Stimulated activated CD4-positive, alpha-beta T cell treated with anti-CD3 and anti-CD28 coated beads, Interleukin-4, amount 100 ng/mL, for 4 hours (primary cell): ENCODE measurements around the gene RCSD1.
A peak's percentile ranks its signal among the peaks of the same experiment; 100 is the strongest.
"Not testable (repeated sequence)": the region's sequence is repeated elsewhere in the genome, so short reads cannot be mapped to it uniquely, and the experiment has no call there.

Experiments
- DNase-seq, 2 experiments: peaks; one replicate each; pipeline ENCODE4 v3.0.0-alpha.2; 2020

The RCSD1 gene

DNA sequence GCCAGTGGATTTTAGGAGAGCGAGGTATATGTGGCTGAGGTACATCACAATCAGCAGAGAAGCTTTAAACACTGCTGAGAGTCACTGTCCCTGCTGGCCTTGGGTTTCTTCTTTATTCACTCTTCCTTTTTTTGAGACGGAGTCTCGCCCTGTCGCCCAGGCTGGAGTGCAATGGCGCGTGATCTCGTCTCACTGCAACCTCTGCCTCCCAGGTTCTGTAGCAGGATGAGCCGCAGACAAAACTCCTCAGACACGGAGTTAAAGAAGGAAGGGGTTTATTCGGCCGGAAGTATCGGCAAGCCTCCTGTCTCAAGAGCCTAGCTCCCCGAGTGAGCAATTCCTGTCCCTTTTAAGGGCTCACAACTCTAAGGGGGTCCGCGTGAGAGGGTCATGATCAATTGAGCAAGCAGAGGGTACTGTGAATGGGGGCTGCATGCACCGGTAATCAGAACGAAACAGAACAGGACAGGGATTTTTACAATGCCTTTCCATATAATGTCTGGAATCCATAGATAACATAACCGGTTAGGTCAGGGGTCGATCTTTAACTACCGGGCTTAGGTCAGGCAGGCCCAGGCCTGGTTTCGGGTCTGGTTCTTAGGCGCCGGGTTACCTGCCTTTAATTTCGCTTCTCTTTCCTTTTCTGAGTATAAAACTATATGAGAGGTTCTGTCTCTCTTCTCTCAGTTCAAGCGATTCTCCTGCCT lies 89.8 kb downstream of the RCSD1 start:
- DNase-seq = not testable (repeated sequence)

DNA sequence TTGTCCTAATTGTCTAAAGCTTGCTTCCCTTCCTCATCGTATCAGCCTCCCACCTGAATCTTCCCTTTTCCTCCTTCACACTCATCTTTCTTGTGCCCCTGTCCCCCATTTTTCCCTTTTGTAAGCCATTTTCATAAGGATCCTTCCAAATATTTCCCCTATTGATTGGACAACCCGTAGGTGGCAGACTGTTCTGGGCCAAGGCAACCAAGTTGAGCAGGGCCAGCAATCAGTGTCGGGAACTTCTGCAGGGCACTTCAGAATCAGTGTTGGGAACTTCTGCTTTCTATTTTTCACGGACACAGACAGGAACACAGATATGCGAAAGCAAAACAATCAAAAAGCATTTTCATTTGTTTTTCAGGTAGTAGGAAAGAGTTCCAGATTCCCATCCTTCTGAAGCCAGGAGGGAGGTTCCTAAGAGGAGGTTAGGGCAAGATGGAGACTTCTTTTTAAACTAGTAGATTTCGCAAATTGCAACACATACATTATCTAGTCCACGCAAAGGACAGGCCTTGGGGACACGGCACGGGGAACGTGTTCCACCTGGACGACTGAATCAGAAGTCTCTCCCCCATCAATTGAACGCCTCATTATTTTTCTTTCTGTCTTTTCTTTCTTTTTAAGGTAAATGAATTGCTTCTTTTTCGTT lies 91.1 kb downstream of the RCSD1 start:
- no peak for DNase-seq

DNA sequence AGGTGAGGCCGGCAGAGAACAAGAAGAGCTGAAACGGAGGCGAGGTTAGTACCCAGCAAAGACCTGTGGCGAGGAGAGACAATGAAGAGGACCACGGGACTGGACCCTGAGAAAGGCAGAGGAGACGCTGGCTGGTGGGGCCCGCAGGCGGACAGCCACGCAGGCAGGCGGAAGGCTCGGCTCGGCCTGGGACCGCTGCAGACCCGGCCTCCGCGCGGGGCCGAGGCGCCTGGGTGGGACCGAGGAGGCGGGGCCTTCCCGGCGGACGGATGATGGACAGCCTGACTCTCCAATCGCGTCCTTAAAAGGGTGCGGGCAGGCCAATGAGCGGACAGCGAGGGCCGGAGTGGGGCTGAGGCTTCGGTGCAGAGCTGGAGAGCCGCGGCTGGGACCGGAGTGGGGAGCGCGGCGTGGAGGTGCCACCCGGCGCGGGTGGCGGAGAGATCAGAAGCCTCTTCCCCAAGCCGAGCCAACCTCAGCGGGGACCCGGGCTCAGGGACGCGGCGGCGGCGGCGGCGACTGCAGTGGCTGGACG lies 91.7 kb downstream of the RCSD1 start, which contains the start of gene MPZL1:
MPZL1 (plus strand) TSS at position 366 of the 535 bp plus-strand sequence. CDS start 170 bp downstream, outside the sequence.
- peak; percentile 90 to 95 for DNase-seq

DNA sequence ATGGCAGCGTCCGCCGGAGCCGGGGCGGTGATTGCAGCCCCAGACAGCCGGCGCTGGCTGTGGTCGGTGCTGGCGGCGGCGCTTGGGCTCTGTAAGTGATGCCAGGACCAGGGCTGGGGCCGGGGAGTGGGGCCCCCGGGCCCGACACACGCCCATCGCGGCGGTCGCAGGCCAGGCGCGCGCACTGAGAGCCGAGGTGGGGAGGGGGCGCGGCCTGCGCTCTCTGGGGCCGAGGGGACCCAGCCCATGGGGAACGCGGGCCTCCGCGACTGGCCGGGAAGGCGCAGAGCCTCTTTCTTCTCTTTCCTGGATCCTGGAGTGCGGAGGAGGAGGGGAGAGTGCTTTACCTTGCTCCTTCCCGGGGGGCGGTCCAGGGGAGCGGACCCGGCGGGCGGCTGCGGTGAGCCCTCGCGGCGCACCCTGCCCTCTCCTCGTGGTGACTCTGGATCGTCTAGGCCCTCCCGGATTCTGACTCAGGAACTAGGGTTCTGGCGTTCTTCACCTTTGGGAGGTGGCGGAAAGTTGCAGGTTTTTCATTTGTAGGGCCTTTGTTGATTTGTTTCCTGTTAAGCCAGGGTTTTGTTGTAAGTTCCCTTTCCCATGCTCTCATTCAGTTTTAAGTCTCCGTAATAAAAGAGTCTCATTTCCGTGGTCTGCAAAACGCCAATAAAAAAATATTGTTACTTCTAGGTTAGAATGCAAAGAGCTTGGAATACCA lies 92.3 kb downstream of the RCSD1 start:
- peak in 1 of 2 experiments; percentile 9 for DNase-seq

DNA sequence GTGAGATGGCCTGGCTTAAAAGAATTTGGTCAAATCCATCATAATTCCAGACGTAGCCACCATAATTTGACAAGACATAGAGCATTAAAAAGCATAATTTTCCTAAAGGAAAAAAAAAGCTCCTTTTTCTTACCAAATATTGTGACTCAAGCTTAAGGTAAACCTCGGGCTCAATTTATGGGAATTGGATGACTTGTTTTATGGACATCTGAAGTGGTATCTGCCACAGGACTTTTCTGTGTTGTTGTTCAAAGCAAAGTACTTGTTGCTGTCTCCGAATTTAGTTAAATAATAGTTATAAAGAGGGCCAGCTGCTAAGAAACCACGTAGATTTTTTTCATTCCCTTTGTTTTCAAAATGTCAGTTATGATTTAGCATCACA lies 92.8 kb downstream of the RCSD1 start:
- no peak for DNase-seq

DNA sequence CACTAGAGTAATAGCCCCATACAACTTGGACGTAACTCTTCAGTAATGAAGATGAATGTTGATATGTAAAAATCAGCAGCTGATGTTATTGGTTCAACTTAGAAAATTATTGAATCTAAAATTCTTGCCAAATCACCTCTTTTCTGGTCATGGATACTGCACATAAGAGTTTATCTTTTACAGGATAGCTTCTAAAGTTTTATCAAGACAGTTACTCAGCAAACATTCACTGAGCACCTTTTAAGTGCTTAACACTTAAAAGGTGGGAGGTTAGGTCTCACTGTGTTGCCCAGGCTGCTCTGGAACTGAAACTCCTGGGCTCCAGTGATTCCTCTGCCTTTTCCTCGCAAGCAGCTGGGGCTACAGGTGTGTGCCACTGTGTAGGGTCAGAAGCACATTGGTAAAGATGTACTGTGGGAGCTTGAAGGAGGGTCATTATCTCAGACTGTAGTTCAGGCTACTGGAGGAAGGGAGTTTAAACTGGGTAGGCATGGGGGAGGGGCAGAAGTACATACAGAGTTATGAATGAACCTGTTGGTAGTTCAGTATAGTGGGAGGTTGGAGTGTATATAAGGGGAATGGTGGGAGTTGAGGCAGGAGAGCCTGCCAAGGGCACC lies 93.8 kb downstream of the RCSD1 start:
- DNase-seq = no peak

DNA sequence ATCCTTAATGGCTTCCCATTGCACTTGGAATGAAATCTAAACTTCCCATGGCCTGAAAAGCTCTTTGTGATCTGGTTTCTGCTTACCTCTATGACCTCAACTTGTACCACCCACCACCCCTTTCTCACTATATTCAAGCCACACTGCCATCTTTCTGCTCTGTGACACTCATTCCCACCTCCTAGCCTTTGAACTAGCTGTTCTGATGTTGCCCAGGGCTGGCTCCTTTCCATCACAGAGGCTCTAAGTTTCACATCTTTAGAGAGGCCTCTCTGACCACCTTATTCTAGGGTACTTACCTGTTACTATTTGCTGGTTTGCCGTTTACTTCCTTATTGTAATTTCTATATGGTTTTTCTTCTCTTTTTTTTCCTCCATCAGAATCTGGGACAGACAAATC lies 96.0 kb downstream of the RCSD1 start:
- DNase-seq = no peak

DNA sequence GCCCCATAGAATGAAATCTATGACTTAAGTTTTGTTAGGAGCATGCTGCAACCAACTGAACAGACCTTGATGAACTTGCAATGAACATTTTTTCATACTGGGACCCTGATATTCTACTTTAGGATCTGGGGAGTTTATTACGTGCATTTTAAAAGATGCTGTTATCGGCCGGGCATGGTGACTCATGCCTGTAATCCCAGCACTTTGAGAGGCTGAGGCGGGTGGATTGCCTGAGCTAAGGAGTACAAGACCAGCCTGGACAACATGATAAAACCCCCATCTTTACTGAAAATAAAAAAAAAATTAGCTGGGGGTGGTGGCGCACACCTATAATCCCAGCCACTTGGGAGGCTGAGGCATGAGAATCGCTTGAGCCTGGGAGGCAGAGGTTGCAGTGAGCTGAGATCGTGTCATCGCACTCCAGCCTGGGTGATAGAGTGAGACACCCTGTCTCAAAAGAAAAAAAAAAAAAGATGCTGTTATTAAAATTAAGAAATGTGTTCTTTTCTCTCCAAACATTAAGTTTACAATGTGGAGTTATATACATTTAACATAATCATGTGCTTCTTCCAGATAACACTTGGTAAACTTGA lies 98.9 kb downstream of the RCSD1 start:
- DNase-seq = no peak

DNA sequence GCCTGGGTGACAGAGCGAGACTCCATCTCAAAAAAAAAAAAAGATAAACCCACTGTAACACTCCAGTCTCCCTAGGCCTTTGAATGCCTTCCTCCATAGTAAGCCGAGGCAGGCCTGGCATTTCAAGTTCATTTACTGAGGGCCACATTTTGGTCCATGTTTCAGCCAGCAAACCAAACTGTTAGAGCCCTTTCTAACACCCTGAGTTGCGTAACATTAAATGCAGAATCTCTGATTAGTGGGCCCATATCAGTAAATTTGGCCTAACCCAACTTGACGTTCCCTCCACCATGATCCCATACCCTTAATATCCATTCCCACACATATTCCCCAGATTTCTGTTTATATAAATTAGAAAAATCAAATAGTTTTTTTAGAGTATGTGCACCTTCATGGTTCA lies 104.2 kb downstream of the RCSD1 start:
- no peak for DNase-seq

DNA sequence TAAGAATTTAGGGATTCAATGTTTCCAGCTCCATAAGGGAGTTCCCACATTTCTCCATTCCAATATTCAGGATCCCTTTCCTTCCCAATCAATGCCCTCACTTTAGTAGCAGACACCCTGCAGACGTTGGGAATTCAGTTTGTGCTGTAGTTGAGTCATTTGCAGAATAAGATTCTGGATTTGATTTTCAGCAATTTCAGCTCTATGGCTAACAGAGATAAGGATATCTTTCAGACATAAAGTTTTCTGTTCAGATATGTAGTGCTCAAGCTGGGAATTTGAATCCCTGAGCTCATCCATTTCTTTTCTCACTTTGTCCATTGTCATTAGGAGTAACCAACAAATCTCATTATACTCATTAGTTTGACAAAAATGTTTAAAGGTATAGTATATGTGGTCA lies 104.8 kb downstream of the RCSD1 start:
- DNase-seq = no peak

DNA sequence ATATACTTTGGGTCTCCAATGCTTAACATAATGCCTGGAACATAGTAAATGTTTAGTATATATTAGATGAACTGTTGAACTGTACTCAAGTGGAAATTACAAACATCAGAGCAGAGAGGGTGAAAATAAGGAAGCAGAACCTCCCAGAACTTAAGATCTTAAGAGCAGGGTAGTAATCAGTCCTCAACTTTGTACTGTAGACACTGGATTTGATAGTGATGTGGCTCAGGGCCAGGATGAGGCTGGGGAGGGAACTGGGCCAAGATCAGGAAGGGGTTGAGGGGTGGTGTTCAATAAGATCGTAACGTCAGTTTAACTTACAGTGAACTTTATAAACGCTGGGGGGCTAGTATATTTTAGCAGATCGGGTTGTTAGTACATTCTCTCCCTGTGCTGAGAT lies 107.1 kb downstream of the RCSD1 start:
- no peak for DNase-seq

DNA sequence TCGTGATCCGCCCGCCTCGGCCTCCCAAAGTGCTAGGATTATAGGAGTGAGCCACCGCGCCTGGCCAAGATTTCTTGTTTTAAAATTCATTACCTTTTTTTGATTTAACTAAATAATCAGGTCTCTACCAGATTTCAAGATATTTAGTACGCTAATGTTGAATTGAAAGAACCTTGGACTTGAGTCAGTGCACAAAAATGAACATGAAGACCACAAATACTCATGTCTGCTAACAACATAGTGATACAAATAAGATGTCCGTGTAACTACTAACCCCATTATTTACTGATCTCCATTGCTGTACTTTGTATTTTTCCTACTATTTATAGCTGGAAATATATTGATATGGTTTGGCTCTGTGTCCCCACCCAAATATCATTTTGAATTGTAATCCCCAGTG lies 108.1 kb downstream of the RCSD1 start:
- DNase-seq = no peak

DNA sequence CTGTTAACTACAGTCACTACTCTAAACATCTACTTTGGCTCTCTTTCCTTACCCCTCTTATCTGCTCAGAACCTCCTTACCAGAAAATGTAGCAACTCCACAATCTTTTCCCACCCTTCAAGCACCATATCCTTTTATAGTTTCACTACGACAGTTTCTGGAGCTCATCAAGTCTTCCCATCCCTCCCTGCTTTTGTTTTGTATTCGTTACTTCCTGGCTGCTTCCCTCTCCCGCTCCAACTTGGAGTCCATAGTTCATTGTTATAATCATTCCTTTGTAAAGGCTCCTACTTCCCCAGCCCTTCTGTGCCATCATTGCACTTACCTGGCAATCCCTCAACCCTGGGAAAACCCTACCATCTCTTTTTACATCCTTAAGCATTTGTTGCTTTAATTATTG lies 109.7 kb downstream of the RCSD1 start:
- no peak for DNase-seq

DNA sequence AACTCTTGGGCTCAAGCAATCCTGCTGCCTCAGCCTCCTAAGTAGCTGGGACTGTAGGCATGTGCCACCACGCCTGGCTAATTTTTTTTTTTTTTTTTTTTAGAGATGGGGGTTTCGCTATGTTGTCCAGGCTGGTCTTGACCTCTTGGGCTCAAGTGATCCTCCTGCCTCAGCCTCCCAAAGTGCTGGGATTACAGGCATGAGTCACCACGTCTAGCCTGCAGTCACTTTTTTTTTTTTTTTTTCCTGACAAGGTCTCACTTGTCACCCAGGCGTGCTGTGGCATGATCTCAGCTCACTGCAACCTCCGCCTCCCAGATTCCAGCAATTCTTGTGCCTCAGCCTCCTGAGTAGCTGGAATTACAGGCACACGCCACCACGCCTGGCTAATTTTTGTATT lies 111.1 kb downstream of the RCSD1 start:
- not testable (repeated sequence) for DNase-seq

DNA sequence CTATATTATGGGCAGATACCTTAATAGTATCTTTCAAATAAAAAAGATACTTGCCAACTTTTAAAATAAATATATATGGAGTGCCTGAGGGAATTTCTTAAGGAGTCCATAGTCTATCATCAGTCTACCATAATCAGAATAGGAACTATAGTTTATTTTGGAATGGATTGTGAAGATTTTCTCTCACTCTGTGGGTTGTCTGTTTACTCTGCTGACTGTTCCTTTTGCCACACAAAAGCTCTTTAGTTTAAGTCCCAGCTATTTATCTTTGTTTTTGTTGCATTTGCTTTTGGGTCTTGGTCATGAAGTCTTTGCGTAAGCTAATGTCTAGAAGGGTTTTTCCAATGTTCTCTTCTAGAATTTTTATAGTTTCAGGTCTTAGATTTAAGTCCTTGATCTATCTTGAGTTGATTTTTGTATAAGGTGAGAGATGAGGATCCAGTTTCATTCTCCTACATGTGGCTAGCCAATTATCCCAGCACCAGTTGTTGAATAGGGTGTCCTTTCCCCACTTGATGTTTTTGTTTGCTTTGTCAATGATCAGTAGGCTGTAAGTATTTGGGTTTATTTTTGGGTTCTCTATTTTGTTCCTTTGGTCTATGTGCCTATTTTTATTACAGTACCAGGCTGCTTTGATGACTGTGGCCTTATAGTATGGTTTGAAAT lies 112.5 kb downstream of the RCSD1 start:
- DNase-seq = not testable (repeated sequence)

DNA sequence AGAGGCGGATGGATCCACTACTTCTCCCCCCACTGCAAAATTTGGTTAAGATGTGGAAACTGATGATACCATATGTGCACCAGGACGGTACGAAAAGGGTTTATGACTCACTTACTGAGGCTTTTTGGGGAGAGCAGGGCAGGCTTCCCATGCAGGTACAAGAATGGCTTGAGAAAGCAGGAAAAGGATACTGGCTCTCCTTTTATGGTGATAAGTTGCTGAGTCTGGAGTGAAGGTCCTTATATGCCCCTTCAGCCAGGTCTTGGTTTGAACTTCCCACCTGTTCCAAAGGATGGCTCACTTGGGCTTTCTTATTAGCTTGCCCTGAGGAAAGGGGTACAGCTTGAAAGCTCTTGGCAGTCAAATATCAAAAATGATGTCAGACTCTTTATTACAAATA lies 114.9 kb downstream of the RCSD1 start:
- DNase-seq = no peak

DNA sequence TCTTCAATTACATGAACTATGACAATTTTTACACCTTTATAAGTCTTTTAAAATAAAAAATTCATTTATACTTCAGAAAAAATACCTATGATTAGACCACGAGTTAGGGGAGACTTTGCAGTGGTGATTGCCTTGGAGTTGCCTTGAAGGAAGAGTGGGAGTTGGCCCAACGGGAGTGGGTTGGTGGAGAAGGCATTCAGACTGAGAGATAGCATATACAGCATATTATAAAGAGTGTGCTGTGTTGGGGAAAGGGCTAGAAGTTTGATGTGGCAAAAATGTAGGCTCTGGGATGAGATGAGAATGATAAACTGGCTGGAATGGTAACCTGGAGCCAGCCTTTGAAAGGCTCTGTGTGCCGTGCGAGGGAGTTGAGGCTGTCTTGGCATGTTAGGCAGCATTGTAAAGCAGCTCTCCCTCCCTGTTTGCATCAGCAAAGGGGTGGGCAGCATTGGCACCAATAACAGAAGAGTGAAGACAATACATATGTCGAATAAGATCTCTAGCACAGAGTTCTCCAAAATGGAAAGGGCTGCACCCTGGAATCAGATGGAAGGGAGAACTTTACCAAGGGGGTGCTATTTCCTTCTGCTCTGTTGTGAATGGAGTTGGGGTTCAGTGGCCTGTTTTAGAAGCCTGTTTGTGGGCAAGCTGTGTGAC lies 116.1 kb downstream of the RCSD1 start:
- DNase-seq = no peak

DNA sequence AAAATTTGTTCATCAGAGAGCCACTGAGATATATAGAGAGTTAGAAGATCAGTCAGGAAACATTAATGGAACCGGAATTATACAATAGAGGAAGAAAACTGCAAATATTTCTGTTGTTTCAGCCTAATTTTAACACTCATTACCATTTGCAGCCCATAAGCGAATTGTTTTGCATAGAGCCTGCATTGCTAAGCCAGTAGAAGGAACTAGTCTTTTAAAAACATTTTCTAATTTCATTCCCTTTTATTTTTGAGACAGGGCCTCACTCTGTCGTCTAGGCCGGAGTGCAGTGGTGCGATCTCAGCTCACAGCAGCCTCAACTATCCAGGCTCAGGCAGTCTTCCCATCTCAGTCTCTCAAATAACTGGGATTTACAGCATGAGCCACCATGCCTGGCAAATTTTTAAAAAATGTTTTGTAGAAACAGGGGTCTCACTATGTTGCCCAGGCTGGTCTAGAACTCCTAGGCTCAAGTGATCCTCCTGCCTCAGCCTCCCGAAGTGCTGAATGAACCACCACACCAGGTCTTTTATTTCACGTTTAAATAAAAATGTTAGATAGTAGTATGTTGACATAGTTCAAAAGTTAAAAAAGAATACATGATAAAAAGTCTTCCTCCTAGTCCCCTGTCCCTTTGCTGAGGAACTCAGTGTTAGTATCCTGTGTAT lies 117.1 kb downstream of the RCSD1 start:
- DNase-seq = no peak

DNA sequence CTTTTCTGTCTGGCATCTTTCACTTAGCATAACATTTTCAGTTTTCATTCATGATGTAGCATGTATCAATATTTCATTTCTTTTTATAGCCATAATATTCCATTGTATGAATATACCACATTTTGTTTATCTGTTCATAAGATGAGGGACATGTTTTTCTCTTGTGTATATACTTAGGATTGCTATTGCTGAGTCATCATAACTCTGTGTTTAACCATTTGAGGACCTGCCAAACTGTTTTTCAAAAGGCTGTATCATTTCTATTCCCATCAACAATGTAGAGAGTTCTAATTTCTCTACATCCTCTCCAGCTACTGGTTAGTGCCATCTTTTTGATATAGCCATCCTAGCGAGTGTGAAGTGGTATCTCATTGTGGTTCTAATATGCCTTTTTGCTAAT lies 118.0 kb downstream of the RCSD1 start:
- DNase-seq = no peak

DNA sequence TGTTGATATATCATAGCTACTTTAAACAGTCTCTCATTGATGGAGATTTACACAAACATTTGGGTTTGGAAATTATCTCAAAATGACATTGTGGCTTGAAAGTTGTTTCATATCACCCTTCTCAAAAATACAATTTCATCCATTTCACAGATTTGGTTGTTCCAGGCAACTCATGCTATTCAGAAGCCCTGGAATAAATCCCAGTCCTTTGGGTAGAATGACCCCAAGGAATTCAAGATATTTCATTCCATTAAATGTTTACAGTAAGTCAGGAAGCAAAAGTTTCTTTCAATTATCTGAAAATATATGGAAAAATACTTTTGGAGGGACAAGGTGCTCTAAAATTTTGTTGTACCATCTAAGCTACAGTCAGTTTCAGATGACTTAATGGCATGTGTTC lies 118.9 kb downstream of the RCSD1 start:
- no peak for DNase-seq

DNA sequence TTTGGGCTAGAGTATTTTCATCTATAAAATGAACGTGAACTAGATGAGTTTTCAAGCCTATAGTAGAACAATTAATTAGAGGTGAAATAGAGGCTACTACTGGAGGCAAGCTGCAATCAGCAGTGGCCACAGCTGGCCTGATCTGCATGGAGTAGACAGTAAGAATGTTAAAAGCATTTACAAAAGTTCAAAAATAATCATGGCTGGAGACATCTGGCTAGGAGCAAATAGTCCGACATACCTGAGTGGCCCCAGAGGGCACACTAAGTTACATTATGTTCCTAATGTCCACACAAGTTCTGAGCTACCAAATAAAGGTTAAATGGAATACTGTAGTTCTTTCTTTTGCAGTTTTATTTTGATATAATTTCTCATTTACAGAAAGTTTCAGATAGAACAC lies 119.7 kb downstream of the RCSD1 start:
- DNase-seq = no peak
